Thyroid gland (tissue), 4 donors: Measurements from ENCODE around the gene KCNJ10. TPM values are rescaled to one million over a fixed set of nuclear protein-coding genes. Genes with fewer than 3 reads are reported as not detected.

ENCODE experiments used
- DNase-seq, 2 donors: peaks; one replicate each; pipeline ENCODE4 v3.0.0-alpha.2; 2019
- H3K27ac ChIP-seq, 3 donors: fragments of 200-600 bp; sonication (generic); 1 replicate in 2 of 3; 2 replicates in 1 of 3; pipeline ENCODE4 v1.5.1; 2016 to 2019; ENCODE audit warnings: mild to moderate bottlenecking in 1 of 3, moderate library complexity in 1 of 3
- H3K27me3 ChIP-seq: fragments of 200-600 bp; sonication (generic); one replicate; pipeline ENCODE4 v1.5.1; 2019
- H3K36me3 ChIP-seq, 2 donors: fragments of 200-600 bp; sonication (generic); one replicate each; pipeline ENCODE4 v1.5.1; 2016 to 2019
- H3K4me1 ChIP-seq, 2 donors: fragments of 200-600 bp; sonication (generic); one replicate each; pipeline ENCODE4 v1.5.1; 2017 to 2019
- H3K4me3 ChIP-seq, 3 donors: fragments of 200-600 bp; sonication (generic); replicated peaks in 1 of 3; 1 replicate in 2 of 3; 2 replicates in 1 of 3; pipeline ENCODE4 v1.5.1; 2016; ENCODE audit warnings: mild to moderate bottlenecking in 1 of 3
- H3K9me3 ChIP-seq: fragments of 200-600 bp; sonication (generic); one replicate; pipeline ENCODE4 v1.5.1; 2017
- CTCF ChIP-seq, 6 experiments: fragments of 200-600 bp in 3 of 6; fragments of 450-650 bp in 3 of 6; sonication (generic) in 3 of 6; IDR thresholded peaks; one replicate each; pipeline ENCODE4 v1.5.1; 2016 to 2019; ENCODE audit warnings: antibody characterized with exemption in 6 of 6, mild to moderate bottlenecking in 2 of 6, inconsistent platforms in 1 of 6, moderate library complexity in 1 of 6
- POLR2A ChIP-seq, 2 donors: fragments of 450-650 bp; IDR thresholded peaks; one replicate each; pipeline ENCODE4 v1.6.1; 2017; ENCODE audit warnings: antibody characterized with exemption in 2 of 2, mild to moderate bottlenecking in 2 of 2, moderate library complexity in 1 of 2
- WGBS, 2 donors: methylation state at CpG; one replicate each; pipeline ENCODE4 v1.1.5; 2017; 5-methylcytosine and 5-hydroxymethylcytosine counted together
- intact Hi-C: fragments of 100-400 bp; cut with DNase I; formaldehyde crosslinking; loops from one replicate; pipeline ENCODE4 v1.15.1; 2023
- total RNA-seq, 4 donors: library from RNA; depleted of rRNA; stranded (reverse); fragments of >200 nt; gene quantifications; one replicate each; pipeline ENCODE4 v1.2.3, GENCODE V29; 2016

KCNJ10 gene
- total RNA-seq, 4 donors from 2014 or later = 0.13 to 0.45 (median 0.33) TPM; not detected in 1

DNA sequence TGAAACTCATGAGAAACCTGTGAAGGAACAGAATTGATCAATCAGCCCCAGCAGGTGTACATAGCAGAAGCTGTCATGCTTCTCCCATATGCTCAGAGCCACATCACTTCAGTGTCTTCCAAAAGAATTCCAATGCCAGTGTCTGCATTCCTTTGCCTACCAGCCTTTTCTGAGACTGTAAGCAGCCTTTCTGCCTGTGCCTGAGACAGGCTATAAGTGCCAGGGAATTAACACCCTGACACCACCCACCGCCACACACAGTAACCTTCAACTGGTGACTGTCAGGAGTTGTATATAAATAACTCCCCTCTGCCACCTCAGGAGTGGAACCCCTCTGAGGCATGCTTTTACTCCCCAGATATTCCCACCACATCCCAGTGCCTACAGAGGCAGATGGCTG, 77.8 kb downstream of the KCNJ10 start:
- H3K4me3 ChIP-seq = no peak overlapping the region
- no peaks in the 10 kb centered on the region for H3K36me3 ChIP-seq
- DNase-seq = no peak
- TF ChIP-seq CTCF (IDR thresholded peaks at IDR 0.05) (no peak), POLR2A (IDR thresholded peaks at IDR 0.05) (no peak)
- no peaks in the 10 kb centered on the region for H3K9me3 ChIP-seq
- 82 to 84% methylated on average over 1 of the region's 1 CpG for WGBS, 2 donors
- H3K27ac ChIP-seq = no peak overlapping the region
- H3K27me3 ChIP-seq = no peaks in the 10 kb centered on the region
- intact Hi-C loops = no loop called here
- H3K4me1 ChIP-seq = no peaks in the 10 kb centered on the region

DNA sequence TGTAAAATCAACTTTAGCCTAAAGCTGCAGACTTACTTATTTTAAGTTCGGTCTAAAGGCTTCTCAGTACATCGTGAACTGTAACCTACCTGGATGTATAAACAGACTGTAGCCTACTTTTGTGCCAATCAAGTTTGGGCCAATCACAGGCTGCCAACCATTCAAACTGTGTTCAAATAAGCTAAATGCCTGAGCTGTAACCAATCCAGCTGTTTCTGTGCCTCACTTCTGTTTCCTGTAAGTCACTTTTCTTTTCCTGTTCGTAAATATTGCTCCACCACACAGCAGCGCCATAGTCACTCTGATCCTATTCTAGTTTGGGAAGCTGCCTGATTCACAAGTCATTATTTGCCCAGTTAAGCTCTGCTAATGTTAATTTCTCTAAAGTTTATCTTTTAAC, 78.4 kb downstream of the KCNJ10 start:
- Histone ChIP-seq H3K9me3 (no peaks in the 10 kb centered on the region), H3K4me3 (no peak overlapping the region), H3K4me1 (no peaks in the 10 kb centered on the region), H3K27ac (no peak overlapping the region), H3K36me3 (no peaks in the 10 kb centered on the region), H3K27me3 (no peaks in the 10 kb centered on the region)
- WGBS, 2 donors = 72 to 74% methylated on average over 4 of the region's 4 CpGs
- TF ChIP-seq POLR2A (IDR thresholded peaks at IDR 0.05) = no peak
- no peak for TF ChIP-seq CTCF (IDR thresholded peaks at IDR 0.05)
- DNase-seq = no peak
- intact Hi-C loops = no loop called here

DNA sequence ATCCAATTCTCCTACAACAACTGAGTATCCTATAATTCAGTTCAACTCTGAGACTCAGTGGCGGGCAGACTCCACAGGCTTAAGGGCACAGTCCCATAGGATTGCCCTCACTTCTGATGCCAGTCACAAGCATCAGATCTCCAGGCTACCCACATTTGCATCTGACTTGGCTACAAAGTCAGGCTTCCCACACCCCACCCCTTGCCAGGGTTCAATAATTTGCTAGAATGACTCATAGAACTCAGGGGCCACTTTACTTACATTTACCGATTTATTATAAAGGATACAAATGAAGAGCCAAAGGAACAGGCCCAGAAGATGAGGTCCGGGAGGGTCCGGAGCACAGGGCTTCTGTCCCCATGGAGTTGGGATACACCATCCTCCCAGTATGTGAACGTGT, 80.0 kb downstream of the KCNJ10 start:
- H3K9me3 ChIP-seq = no peaks in the 10 kb centered on the region
- H3K27me3 ChIP-seq = no peaks in the 10 kb centered on the region
- TF ChIP-seq CTCF (IDR thresholded peaks at IDR 0.05) (no peak), POLR2A (IDR thresholded peaks at IDR 0.05) (no peak)
- no peak overlapping the region for H3K27ac ChIP-seq
- no peak overlapping the region for H3K4me3 ChIP-seq
- H3K36me3 ChIP-seq = no peaks in the 10 kb centered on the region
- no peaks in the 10 kb centered on the region for H3K4me1 ChIP-seq
- no peak for DNase-seq
- 87 to 90% methylated on average over 5 of the region's 5 CpGs for WGBS, 2 donors
- intact Hi-C loops = no loop called here

DNA sequence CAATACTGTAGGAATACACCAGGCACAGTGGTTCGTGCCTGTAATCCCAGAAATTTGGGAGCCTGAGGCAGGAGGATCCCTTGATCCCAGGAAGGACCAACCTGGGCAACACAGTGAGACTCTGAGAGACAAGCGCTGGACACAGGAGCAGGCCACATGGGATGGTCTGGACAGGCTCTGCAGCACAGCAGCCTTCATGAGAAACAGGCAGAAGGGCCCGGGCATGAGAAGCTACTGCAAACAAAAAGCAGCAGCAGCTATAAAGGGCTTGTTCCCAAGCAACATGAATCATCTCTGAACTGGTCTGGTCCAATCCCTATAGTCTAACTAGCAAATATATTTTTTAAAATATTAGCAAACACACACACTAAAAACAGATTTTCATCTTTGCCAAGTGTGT, 80.4 kb downstream of the KCNJ10 start:
- no peaks in the 10 kb centered on the region for H3K9me3 ChIP-seq
- DNase-seq = no peak
- WGBS, 2 donors = 80 to 94% methylated on average over 3 of the region's 3 CpGs
- H3K4me3 ChIP-seq = no peak overlapping the region
- no peaks in the 10 kb centered on the region for H3K27me3 ChIP-seq
- TF ChIP-seq POLR2A (IDR thresholded peaks at IDR 0.05) (no peak), CTCF (IDR thresholded peaks at IDR 0.05) (no peak)
- intact Hi-C loops = no loop called here
- H3K27ac ChIP-seq = no peak overlapping the region
- H3K36me3 ChIP-seq = no peaks in the 10 kb centered on the region
- H3K4me1 ChIP-seq = no peaks in the 10 kb centered on the region

GRCh38 chr1:159988006-159988405, 82.0 kb downstream of the KCNJ10 start:
- TF ChIP-seq CTCF (IDR thresholded peaks at IDR 0.05) (no peak), POLR2A (IDR thresholded peaks at IDR 0.05) (no peak)
- Histone ChIP-seq H3K27me3 (no peaks in the 10 kb centered on the region), H3K4me3 (no peak overlapping the region), H3K4me1 (no peaks in the 10 kb centered on the region), H3K27ac (no peak overlapping the region), H3K36me3 (no peaks in the 10 kb centered on the region), H3K9me3 (no peaks in the 10 kb centered on the region)
- intact Hi-C loops = no loop called here
- 86 to 91% methylated on average over 1 of the region's 1 CpG for WGBS, 2 donors
- DNase-seq = no peak
